Posterior vena cava (tissue), 2 donors: Measurements from ENCODE around the gene FCRL4. TPM values are rescaled to one million over a fixed set of nuclear protein-coding genes. Genes with fewer than 3 reads are reported as not detected.

Experiments used
- DNase-seq: peaks from one replicate; pipeline ENCODE4 v3.0.0-alpha.2; 2020; ENCODE audit warnings: low spot score
- intact Hi-C, 2 donors: fragments of 100-400 bp; cut with DNase I; formaldehyde crosslinking; loops; one replicate each; pipeline versions ENCODE4 v1.14.1 to v1.14.2; 2022 to 2023
- long read RNA-seq, 2 donors: library from polyadenylated mRNA; unstranded; transcript quantifications; one replicate each; pipeline ENCODE4 v2.0.0, GENCODE V29; 2020 to 2021
- total RNA-seq, 2 donors: library from RNA; stranded (reverse); fragmentation: NEBNext Ultra II Directional; extraction: Animal tissue kit (Norgen Biotek cat#: 25700); gene quantifications; one replicate each; pipeline ENCODE4 v1.2.1, GENCODE V29; 2021
- donor health status: DM: yes; HTN: yes; CAD: no.
- donor health status: DM: yes; HTN: yes; CAD: no.

Gene FCRL4
- not detected for total RNA-seq
- long read RNA-seq, donor 1, result 0 reads
- long read RNA-seq, donor 2, result 0 reads

GRCh38 chr1:157597959-157598667 is at the start of gene FCRL4:
TSS of gene FCRL4 (minus strand) at chr1:157598085. CDS start at chr1:157597944, 141 bp downstream.
- intact Hi-C loops, result loop anchor here in 1 of 2 donors (10.0 kb wide), 1 partner anchor 497 kb away; no protein-coding TSS in a partner anchor
- DNase-seq, result no peak

GRCh38 chr1:157646144-157646543 is 48.3 kb upstream of the FCRL4 start:
- intact Hi-C loops, result no loop called here
- DNase-seq, result no peak

DNA sequence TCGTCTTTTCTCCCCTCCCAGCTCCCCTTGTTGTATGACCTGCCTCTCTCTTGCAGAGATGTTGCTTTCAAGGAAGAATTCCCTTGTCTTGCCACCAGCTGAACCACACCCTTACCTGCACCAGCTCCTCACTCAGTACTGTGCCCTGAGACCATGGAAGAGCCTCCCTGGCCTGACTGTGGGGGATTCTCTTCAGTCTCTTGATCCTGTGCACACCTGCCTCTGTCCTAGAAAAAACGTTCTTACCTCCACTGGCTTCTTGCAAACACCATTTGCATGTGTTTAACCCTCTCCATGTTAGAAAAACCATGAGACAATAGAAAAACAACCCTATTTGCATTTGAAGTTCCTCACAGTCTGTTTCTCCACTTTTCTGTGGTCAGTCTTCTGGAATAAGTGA is 43.3 kb upstream of the FCRL4 start:
- no peak for DNase-seq
- intact Hi-C loops, result no loop called here

GRCh38 chr1:157639800-157640199 is 41.9 kb upstream of the FCRL4 start:
- intact Hi-C loops, result no loop called here
- DNase-seq, result no peak

DNA sequence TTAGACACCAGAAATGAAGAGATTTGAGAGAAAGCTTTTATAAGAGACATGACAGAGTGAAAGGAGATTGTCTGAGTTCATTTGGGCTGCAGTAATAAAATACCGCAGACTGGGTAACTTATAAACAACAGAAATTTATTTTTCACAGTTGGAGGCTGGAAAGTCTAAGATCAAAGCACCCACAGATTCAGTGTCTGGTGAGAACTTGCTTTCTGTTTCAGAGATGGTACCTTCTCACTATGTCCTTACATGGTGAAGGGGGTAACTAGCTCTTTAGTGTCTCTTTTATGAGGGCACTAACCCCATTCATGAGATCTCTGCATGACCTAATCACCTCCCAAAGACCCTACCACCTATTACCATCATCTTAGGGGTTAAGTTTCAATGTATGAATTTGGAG is 30.9 kb upstream of the FCRL4 start:
- no peak for DNase-seq
- intact Hi-C loops, result no loop called here

- no peak for DNase-seq
- intact Hi-C loops, result no loop called here
Observed at GRCh38 chr1:157626099-157626498, 28.2 kb upstream of the FCRL4 start.

GRCh38 chr1:157624471-157624870 is 26.6 kb upstream of the FCRL4 start:
- intact Hi-C loops, result no loop called here
- no peak for DNase-seq

- intact Hi-C loops, result no loop called here
- DNase-seq, result no peak
Observed at GRCh38 chr1:157622471-157622870, 24.6 kb upstream of the FCRL4 start.

- intact Hi-C loops, result no loop called here
- no peak for DNase-seq
Observed at GRCh38 chr1:157618190-157618589, 20.3 kb upstream of the FCRL4 start.

GRCh38 chr1:157600236-157600635 is 2.4 kb upstream of the FCRL4 start:
- intact Hi-C loops, result no loop called here
- DNase-seq, result no peak

- DNase-seq, result no peak
Observed at GRCh38 chr1:157596384-157596783, 1.5 kb downstream of the FCRL4 start.

GRCh38 chr1:157595356-157595755 is 2.5 kb downstream of the FCRL4 start:
- no peak for DNase-seq
- intact Hi-C loops, result loop anchor here in 1 of 2 donors (10.0 kb wide), 1 partner anchor 499 kb away; no protein-coding TSS in a partner anchor

More at GRCh38 chr1:157596384-157596783, 1.5 kb downstream of the FCRL4 start:
- intact Hi-C loops, result loop anchor here in 1 of 2 donors (10.0 kb wide), 1 partner anchor 498 kb away; no protein-coding TSS in a partner anchor

DNA sequence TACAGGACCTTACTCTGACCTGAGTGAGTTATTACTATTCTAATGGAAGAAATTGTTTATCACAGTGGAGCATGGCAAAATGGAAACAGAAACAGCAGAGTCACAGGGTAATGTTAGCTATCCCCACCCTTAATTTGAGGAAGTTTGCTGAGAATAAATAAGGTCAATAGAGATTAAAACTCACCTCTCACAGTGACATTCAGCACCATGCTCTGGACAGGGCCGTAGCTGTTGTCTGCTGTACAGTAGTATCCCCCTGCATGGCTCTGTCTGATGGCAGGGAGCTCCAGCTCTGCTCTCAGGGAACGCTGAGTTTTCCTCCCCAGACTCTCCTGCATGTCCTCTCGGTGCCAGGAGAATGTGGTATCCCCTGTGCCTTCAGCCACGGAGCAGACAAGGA is 11.9 kb downstream of the FCRL4 start:
- intact Hi-C loops, result no loop called here
- DNase-seq, result no peak

DNA sequence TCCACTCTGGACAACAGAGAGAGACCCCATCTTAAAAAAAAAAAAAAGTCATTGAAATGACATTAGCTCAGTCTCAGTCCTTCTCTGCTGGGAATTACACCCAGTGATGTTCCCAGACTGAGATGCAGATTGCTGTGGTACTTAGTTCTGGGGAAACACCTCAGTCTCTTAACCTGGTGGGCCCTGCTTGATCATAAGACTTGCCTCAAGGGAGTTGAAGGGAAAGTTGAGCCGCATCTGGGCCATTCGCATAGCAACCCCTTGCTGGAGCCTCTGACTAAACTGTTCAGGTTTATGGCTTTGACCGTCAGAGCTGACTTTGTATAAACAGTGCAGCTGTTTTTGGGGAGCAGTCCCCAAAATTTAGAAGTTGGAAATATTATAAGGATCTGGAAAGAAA is 13.4 kb downstream of the FCRL4 start:
- intact Hi-C loops, result no loop called here
- no peak for DNase-seq

GRCh38 chr1:157580828-157581210 is 17.1 kb downstream of the FCRL4 start:
- intact Hi-C loops, result no loop called here
- DNase-seq, result no peak

DNA sequence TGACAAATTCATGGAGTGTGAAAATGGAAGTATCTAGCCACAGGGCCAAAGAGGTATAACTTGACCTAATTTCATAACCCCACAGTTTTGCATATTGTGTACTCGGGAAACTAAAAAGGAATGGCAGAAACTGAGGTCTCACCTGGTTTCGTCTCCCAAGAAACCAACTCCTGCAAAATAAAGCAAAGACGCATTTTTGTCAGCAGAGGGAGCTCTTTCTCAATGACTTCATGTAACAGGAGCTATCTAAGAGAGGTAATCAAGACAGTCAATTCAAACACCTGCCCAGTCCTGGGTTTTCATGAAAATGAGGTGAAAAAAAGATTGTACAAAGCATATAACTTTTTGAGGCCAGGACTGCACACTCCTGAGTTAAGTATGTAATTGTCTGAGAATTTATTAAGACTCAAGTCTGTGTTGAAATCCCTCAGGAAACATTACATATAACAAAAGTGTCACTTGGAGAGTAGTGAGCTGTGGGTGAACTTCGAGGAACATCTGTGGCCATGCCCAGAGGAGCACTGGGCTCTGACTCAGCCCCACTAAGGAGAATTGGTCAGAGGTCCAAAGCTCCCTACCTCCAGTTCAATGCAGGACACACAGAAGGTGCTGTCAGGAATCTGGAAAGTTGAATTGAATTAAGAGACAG is 17.6 kb downstream of the FCRL4 start:
- intact Hi-C loops, result no loop called here
- DNase-seq, result no peak

- intact Hi-C loops, result loop anchor here in 1 of 2 donors (10.0 kb wide), 1 partner anchor 547 kb away; a partner anchor contains a TSS
- no peak for DNase-seq
Observed at GRCh38 chr1:157577420-157577819, 20.5 kb downstream of the FCRL4 start.

DNA sequence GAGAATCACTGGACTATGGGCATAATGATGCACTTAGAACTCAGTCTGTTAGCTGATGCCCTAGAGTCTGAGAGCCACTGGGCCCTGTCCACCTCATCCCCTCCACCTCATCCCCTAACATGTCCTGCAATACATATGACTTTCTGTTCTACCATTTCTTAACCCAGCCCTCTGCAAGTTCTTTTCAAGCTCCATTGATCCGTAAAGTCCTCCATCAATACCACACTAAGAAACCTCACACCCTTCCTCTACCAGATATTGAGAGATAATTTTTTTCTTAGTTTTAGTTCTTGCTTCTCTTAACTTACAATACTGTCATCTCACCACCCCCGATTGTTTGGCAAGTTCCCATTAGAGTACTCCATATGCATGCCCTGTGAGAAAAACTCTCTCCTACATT is 22.1 kb downstream of the FCRL4 start:
- no peak for DNase-seq
- intact Hi-C loops, result loop anchor here in 1 of 2 donors (10.0 kb wide), 1 partner anchor 549 kb away; a partner anchor contains a TSS

GRCh38 chr1:157574836-157575235 is 23.0 kb downstream of the FCRL4 start:
- no peak for DNase-seq
- intact Hi-C loops, result loop anchor here in 1 of 2 donors (10.0 kb wide), 1 partner anchor 550 kb away; a partner anchor contains a TSS

DNA sequence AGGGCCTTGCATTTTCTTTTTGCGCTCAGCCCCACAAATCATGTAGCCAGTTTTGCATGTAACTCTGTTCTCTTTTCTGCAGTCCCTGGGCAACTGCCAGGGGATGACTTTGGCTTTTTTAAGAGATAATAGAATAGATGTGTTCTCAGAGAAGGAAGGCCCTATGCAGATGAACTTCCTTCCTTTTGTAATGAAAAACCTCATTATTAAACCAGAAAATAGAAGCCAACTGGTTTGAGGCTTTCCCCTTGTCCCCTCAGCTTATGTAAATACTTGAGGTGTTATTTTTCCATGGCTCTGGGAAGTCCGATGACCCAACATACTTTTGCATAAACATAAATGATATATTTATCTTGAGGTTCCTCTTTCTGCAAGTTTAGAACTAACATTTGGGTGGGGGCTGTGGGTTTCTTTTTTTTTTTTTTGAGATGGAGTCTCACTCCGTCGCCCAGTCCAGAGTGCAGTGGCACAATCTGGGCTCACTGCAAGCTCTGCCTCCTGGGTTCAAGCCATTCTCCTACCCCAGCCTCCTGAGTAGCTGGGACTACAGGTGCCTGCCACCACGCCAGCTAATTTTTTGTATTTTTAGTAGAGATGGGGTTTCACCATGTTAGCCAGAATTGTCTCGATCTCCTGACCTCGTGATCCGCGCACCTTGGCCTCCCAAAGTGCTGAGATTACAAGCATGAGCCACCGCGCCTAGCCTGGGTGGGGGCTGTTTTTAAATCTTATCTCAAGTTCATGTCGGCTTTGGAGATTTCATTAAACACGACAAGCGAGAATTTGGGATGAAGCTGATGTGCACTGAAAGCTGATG is 31.2 kb downstream of the FCRL4 start:
- intact Hi-C loops, result no loop called here
- no peak for DNase-seq
